OCI-LY7 (cell line): ENCODE measurements around the gene SPNS1.
"Not testable (repeated sequence)": the region's sequence is repeated elsewhere in the genome, so short reads cannot be mapped to it uniquely, and the experiment has no call there.

ENCODE experiments used
- CTCF ChIP-seq: fragments of 200-600 bp; sonication (generic); conservative IDR thresholded peaks from 2 replicates; pipeline ENCODE4 v1.5.1; 2014; ENCODE audit warnings: mild to moderate bottlenecking, antibody characterized with exemption, low read length, moderate library complexity, mixed read lengths
- EZH2phosphoT487 ChIP-seq: fragments of 200-600 bp; sonication (generic); IDR thresholded peaks from 2 replicates; pipeline ENCODE4 v1.6.1; 2018; ENCODE audit warnings: low read depth, borderline replicate concordance, mild to moderate bottlenecking, mixed run types, antibody characterized with exemption, low read length, moderate library complexity, mixed read lengths

- not testable (repeated sequence) for TF ChIP-seq CTCF, EZH2phosphoT487
Observed at GRCh38 chr16:29004496-29005139, 30.0 kb downstream of the SPNS1 start.
